NCI-H128 (cell line): ENCODE measurements around the gene TTC3.
A peak's percentile ranks its signal among the peaks of the same experiment; 100 is the strongest.
"Not testable (repeated sequence)": the region's sequence is repeated elsewhere in the genome, so short reads cannot be mapped to it uniquely, and the experiment has no call there.

Experiments
- DNase-seq: peaks from one replicate; lab custom pipeline; 2025; ENCODE audit not compliant: unreplicated experiment; lab: John Stamatoyannopoulos, UW

The TTC3 gene

GRCh38 chr21:37220433-37220980 is 147.5 kb downstream of the TTC3 start:
- no peak for DNase-seq

DNA sequence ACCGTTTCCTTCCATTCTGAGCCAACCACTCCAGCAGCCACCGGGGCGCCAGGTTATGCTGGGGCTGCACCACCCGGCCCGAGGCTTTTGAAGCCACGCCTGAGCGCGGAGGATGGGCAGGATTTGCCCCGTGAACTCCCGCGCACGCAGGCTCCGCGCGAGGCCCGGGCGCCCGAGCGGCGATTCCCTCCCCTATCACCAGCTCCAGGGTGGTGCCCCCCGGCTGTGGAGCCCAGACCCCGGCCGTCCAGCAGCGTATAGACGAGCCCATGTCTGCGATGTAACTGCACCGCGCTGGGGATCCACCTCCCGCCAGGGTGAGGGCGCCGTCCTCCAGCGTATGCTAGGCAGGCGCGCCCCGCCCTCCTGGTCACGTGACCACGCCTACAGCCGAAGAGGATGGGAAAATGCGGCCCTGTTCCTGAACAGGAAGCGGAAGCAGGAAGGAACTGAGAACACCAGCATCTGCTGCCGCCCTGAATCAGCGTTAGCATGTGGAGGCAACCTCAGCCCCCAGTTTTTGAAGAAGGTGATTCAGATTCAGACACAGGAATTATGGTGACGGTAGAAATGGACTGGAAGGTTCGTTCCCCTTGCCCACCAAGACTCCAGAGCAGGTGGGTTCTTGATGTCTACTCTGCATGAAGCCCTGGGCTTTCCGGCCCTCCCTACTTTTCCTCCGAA is 148.1 kb downstream of the TTC3 start:
- peak; percentile 87 for DNase-seq

DNA sequence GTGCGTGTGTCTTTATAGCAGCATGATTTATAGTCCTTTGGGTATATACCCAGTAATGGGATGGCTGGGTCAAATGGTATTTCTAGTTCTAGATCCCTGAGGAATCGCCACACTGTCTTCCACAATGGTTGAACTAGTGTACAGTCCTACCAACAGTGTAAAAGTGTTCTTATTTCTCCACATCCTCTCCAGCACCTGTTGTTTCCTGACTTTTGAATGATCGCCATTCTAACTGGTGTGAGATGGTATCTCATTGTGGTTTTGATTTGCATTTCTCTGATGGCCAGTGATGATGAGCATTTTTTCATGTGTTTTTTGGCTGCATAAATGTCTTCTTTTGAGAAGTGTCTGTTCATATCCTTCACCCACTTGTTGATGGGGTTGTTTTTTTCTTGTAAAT is 149.2 kb downstream of the TTC3 start:
- not testable (repeated sequence) for DNase-seq

DNA sequence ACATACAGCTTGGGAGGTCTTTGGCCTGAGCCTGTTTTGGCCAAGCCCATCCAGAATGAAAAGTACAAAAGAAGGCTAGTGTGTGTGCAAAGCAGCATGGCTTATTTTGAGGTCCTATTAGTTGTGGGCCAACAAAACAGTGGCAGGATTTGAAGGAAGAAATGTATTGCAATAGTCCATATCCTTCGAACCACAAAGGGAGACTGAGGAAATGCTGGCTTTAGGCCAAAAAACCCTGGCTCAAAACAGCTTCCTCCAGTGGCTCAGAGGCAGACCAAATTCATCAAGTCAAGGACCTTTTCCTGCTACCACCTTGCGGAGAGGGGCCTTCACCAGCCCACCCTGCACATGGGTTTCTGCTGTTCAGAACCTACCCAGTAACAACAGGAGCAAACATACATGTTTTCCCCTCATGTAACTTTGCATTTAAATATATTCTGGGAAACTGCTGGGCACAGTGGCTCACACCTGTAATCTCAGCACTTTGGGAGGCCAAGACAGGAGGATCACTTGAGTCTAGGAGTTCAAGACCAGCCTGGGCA is 150.8 kb downstream of the TTC3 start:
- no peak for DNase-seq

DNA sequence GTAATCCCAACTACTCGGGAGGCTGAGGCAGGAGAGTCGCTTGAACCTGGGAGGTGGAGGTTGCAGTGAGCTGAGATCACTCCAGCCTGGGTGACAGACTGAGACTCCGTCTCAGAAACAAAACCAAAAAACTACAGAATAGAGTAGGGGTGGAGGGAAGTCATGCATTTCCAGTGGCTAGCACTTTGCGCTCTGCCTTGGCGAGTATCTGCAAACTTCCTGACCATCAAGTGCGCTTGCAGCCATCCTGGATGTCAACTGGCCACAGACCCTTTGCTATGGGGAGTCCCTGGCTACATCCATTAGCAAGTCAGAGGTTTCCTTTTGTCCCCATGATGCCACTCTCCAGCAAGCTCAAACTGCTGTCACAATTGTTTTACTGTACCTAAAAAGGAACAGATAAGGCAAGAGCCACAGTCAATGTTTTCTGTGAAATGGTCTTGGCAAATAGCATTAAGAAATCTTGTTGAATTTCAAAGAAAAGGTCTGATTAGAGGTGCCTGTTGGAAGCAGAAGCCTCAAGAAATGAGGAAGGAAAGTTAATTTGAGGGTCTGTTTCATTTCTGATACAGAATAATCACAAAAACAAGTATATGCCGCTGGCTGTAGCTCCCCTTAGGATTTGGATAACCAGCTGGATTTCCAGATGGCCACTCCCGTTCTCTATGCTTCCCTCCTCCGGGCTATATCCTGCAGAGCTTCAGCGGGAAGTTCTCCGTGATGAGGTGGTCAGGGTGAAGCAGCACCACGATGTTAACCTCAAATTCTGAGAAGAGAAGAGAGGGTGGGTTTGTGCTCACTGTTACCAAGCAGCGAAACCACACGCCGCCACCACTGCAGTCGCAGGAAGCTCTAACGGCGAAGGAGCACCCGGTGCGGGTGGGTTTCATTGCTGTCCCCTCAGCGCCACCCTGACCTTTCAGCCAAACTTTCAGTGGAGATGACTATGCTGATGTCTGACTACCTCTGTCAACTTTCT is 152.1 kb downstream of the TTC3 start:
- DNase-seq = no peak

DNA sequence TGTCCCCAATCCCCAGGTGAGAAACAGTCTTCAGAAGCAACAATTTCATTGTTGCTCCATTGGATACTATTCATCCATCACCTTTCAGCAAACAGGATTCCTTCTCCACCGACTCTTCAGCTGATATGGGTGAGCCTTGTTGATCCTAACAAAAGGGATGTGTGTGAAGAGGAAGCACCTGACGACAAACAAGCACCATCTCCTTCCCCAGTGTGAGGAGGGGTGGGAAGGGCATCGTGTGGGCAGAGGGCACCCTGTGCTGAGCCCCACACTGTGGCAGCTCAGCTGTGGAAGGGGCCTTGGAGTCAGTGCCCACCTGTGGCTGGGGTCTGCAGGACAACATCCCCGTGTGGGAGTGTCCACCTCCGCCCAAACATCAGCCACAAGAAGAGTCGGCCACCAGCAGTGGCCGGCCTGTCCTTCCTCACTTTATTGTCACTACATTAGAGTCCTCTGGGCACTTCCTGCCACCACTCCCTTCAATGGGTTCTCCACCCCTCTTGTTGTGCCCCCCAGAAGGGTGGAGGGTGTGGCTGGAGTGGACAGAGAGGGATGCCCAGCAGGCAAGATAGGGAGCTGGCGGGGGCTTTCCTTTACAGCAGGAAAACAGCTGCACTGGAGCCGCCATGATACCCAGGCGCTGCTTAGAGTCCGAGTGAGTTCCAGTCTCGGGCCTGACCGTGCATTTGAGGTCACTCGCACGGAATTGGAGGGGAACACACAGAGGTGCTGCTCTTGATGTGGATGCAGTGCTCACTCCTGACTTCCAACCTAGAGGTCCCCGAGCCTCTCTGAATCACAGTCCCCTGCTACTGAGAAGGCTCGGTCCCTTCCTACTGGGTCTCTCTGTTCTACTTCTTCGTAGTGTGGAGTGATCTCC is 153.2 kb downstream of the TTC3 start:
- no peak for DNase-seq

DNA sequence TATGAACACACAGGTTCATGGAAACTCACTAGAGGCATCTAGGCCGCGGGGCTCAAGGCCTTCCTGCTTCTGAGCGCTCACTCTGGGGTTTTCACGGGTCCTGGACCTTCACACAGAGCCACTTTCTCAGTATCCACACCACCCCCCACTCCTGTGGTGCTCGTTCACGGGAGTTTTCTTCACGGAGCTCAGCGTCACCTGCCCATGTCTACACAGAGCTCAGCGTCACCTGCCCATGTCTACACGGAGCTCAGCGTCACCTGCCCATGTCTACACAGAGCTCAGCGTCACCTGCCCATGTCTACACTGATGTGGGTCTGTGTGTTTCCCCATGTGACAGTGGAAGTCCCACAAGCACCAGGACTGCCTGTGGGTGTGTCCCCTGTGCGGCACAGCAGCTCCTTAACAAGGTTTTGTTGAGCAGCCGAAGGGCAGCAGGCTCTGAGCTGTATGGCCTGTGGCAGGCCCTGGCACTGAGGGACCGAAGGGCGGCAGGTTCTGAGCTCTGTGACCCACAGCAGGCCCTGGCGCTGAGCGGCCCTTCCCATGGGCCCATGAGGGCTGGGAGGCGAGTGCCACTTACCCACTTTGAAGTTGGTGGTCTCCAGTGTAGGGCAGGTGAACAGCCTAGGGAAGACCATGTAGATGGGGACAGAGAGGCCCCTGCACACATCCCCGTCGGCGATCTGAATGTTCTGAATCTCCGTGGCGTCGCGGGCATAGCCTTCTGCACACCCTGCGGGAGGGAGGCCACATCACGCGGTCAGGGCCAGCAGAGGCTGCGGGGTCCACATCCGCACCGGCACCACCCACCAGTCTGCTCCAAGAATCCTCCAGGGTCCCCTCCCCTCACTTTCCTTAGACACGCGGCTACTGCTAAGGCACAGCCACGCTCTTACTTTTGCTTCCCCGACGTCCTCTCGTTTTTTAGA is 154.3 kb downstream of the TTC3 start:
- DNase-seq = no peak

- no peak for DNase-seq
These were observed 154.9 kb downstream of the TTC3 start for GRCh38 chr21:37228003-37228400.

GRCh38 chr21:37230632-37231248 is 157.7 kb downstream of the TTC3 start:
- DNase-seq = no peak

DNA sequence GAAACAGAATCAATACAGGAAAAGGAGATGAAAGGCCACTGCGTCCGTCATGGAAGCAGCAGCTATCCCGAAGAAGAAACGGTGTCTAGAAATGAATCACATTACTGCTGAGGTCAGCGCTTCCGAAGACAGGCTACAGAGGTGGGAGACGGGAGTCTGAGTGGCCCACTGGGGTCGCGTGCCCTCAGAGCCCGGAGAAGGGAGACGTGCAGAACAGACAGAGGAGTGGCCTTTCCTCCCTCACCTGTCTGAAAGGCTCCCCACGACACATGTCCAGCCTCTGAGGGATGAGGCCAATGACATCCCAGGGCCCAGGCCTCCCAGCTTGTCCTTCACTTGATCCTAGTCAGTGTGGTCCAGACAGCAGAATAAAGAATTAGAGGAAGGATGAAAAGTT is 158.2 kb downstream of the TTC3 start:
- DNase-seq = no peak

GRCh38 chr21:37231671-37232070 is 158.6 kb downstream of the TTC3 start:
- DNase-seq = no peak

- no peak for DNase-seq
These were observed 159.4 kb downstream of the TTC3 start for GRCh38 chr21:37232274-37233018.

- no peak for DNase-seq
These were observed 160.6 kb downstream of the TTC3 start for GRCh38 chr21:37233551-37234146.

GRCh38 chr21:37237346-37237745 is 164.3 kb downstream of the TTC3 start:
- no peak for DNase-seq

DNA sequence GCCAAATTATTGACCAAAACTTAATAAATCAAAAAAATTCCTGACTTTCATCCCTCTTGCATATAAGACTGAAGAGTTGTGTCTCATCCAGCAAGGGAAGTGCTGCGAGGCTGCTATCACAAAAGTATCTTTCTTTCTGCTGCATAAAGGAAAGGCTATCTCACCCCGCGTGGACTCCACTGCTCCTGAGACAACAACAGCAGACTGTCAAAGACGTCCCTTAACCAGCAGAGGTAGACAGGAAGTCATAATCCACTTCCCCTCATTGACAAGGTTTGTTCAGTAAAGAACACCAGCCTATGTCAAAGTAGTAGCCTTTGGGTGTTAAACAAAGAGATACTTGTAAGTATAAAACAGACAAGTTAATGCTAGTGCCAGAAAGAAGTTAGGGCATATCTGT is 164.7 kb downstream of the TTC3 start:
- DNase-seq = no peak

- no peak for DNase-seq
These were observed 167.9 kb downstream of the TTC3 start for GRCh38 chr21:37240978-37241377.

GRCh38 chr21:37241426-37241825 is 168.4 kb downstream of the TTC3 start:
- DNase-seq = no peak

- DNase-seq = no peak
These were observed 170.9 kb downstream of the TTC3 start for GRCh38 chr21:37243961-37244360.
